IMR-90 (cell line): ENCODE data around the gene BRMS1. TPM values are rescaled to one million over a fixed set of nuclear protein-coding genes. Genes with fewer than 3 reads are reported as not detected.

ENCODE experiments used
- ATAC-seq: fragments of 200-7000 bp; cut with Tn5 transposase; 2 replicates; pipeline ENCODE4 v1.9.1; 2020; ENCODE audit warnings: low read depth, mild to moderate bottlenecking, moderate library complexity
- BruUV-seq: library from RNA; stranded (reverse); fragments of 400-500 nt; replicated peaks from 2 replicates; lab custom pipeline; 2021; lab: Mats Ljungman, UMichigan
- CTCF ChIA-PET: fragments of 300-600 bp; formaldehyde crosslinking; extraction: SDS; loops from one replicate; lab custom pipeline; 2021; ENCODE audit warnings: antibody characterized with exemption; lab: Yijun Ruan, JAX
- POLR2A ChIA-PET: fragments of 300-600 bp; sonication (Branson Sonifier 250); formaldehyde crosslinking; loops from one replicate; lab custom pipeline; 2022; ENCODE audit warnings: antibody characterized with exemption; ENCODE audit not compliant: unreplicated experiment; lab: Charles Lee
- DNase-seq: peaks from one replicate; pipeline ENCODE4 v3.0.0; 2013
- H2AFZ ChIP-seq: replicated peaks from 2 replicates; pipeline ENCODE3; 2013; ENCODE audit warnings: low read length, mild to moderate bottlenecking; ENCODE audit not compliant: poor library complexity
- H2AK5ac ChIP-seq: 2 replicates; pipeline ENCODE4 v1.6.1; 2013; ENCODE audit warnings: low read depth, low read length, inconsistent platforms
- H2AK9ac ChIP-seq: replicated peaks from 2 replicates; pipeline ENCODE3; 2013; ENCODE audit warnings: mild to moderate bottlenecking, low read depth, low read length, moderate library complexity; ENCODE audit not compliant: poor library complexity
- H2BK120ac ChIP-seq: 2 replicates; pipeline ENCODE4 v1.6.1; 2013; ENCODE audit warnings: low read depth, low read length, inconsistent platforms
- H2BK15ac ChIP-seq: 3 replicates; pipeline ENCODE4 v1.6.1; 2013; ENCODE audit warnings: low read depth, low read length, inconsistent platforms
- H2BK20ac ChIP-seq: 2 replicates; pipeline ENCODE4 v1.6.1; 2013; ENCODE audit warnings: low read depth, mild to moderate bottlenecking, inconsistent platforms, low read length, moderate library complexity
- H2BK5ac ChIP-seq: 2 replicates; pipeline ENCODE4 v1.6.1; 2013; ENCODE audit warnings: mild to moderate bottlenecking, low read depth, low read length, inconsistent platforms; ENCODE audit not compliant: poor library complexity, severe bottlenecking
- H3K14ac ChIP-seq: replicated peaks from 2 replicates; pipeline ENCODE4 v1.6.1; 2013; ENCODE audit warnings: low read depth, low read length, inconsistent platforms
- H3K18ac ChIP-seq: 2 replicates; pipeline ENCODE4 v1.6.1; 2013; ENCODE audit warnings: low read depth, low read length, control low read depth
- H3K23ac ChIP-seq: 2 replicates; pipeline ENCODE4 v1.6.1; 2013; ENCODE audit warnings: low read depth, low read length, inconsistent platforms
- H3K27ac ChIP-seq: 2 replicates; pipeline ENCODE4 v1.5.1; 2013; ENCODE audit warnings: mild to moderate bottlenecking, control low read depth, low read length; ENCODE audit not compliant: insufficient read depth
- H3K27me3 ChIP-seq: 2 replicates; pipeline ENCODE4 v1.6.1; 2013; ENCODE audit warnings: low read length; ENCODE audit not compliant: control insufficient read depth, insufficient read depth
- H3K36me3 ChIP-seq: 2 replicates; pipeline ENCODE4 v1.6.1; 2013; ENCODE audit warnings: low read length, mixed read lengths; ENCODE audit not compliant: control insufficient read depth, insufficient read depth
- H3K4ac ChIP-seq: 2 replicates; pipeline ENCODE4 v1.6.1; 2013; ENCODE audit warnings: low read depth, low read length, inconsistent platforms
- H3K4me1 ChIP-seq: 2 replicates; pipeline ENCODE4 v1.6.1; 2013; ENCODE audit warnings: low read length, mixed read lengths; ENCODE audit not compliant: control insufficient read depth, insufficient read depth
- H3K4me2 ChIP-seq: 2 replicates; pipeline ENCODE4 v1.6.1; 2013; ENCODE audit warnings: low read depth, mild to moderate bottlenecking, control low read depth, low read length, moderate library complexity
- H3K4me3 ChIP-seq: 2 replicates; pipeline ENCODE4 v1.5.1; 2013; ENCODE audit warnings: low read depth, mild to moderate bottlenecking, control low read depth, low read length, moderate library complexity; ENCODE audit not compliant: insufficient read depth
- H3K56ac ChIP-seq: 2 replicates; pipeline ENCODE4 v1.6.1; 2013; ENCODE audit warnings: low read length, inconsistent platforms; ENCODE audit not compliant: insufficient read depth; ENCODE audit errors: extremely low read depth
- H3K79me1 ChIP-seq, 2 experiments: 2 replicates each; pipeline ENCODE4 v1.6.1; 2013; ENCODE audit warnings: low read length in 2 of 2, inconsistent platforms in 1 of 2, low read depth in 1 of 2
- H3K9ac ChIP-seq: 2 replicates; pipeline ENCODE4 v1.6.1; 2013; ENCODE audit warnings: low read depth, low read length, control low read depth
- H3K9me1 ChIP-seq: 2 replicates; pipeline ENCODE4 v1.6.1; 2013; ENCODE audit warnings: low read length, inconsistent platforms; ENCODE audit not compliant: insufficient read depth
- H3K9me3 ChIP-seq: 2 replicates; pipeline ENCODE4 v1.6.1; 2013; ENCODE audit warnings: low read length; ENCODE audit not compliant: control insufficient read depth, insufficient read depth
- H4K20me1 ChIP-seq: 2 replicates; pipeline ENCODE4 v1.6.1; 2013; ENCODE audit warnings: low read length, inconsistent platforms; ENCODE audit not compliant: insufficient read depth
- H4K5ac ChIP-seq: 2 replicates; pipeline ENCODE4 v1.6.1; 2013; ENCODE audit warnings: mild to moderate bottlenecking, low read depth, low read length, control low read depth
- H4K8ac ChIP-seq, 2 experiments: 2 replicates each; pipeline ENCODE4 v1.6.1; 2013; ENCODE audit warnings: low read depth in 2 of 2, low read length in 2 of 2, control low read depth in 1 of 2, inconsistent platforms in 1 of 2
- H4K91ac ChIP-seq: 2 replicates; pipeline ENCODE4 v1.6.1; 2013; ENCODE audit warnings: low read depth, low read length, inconsistent platforms; ENCODE audit not compliant: insufficient read depth
- MAZ ChIP-seq: IDR thresholded peaks from 2 replicates; pipeline ENCODE4 v1.6.1; 2012; ENCODE audit warnings: low read depth, mild to moderate bottlenecking, low read length, improper control_type of control experiment, moderate library complexity, borderline replicate concordance
- MXI1 ChIP-seq: IDR thresholded peaks from 2 replicates; pipeline ENCODE4 v1.6.1; 2012; ENCODE audit warnings: low read depth, mild to moderate bottlenecking, low read length, moderate library complexity, borderline replicate concordance
- POLR2A ChIP-seq: IDR thresholded peaks from 2 replicates; pipeline ENCODE4 v1.6.1; 2012; ENCODE audit warnings: mild to moderate bottlenecking, low read depth, low read length
- WGBS, 2 experiments: methylation state at CpG; one replicate each; pipeline versions ENCODE4 v1.1.5 to v1.1.7; 2013; ENCODE audit warnings: missing lambda C conversion rate in 2 of 2; ENCODE audit not compliant: insufficient read length in 1 of 2; ENCODE audit errors: extremely low coverage in 2 of 2; 5-methylcytosine and 5-hydroxymethylcytosine counted together
- dilution Hi-C: fragments of 300-500 bp; cut with HindIII; formaldehyde crosslinking; loops from one replicate; pipeline ENCODE4 v1.14.3; 2018; ENCODE audit warnings: low sequenced_read_pairs; ENCODE audit not compliant: unreplicated experiment
- in situ Hi-C: fragments of 300-500 bp; cut with MboI; formaldehyde crosslinking; loops from 3 replicates; pipeline ENCODE4 v1.14.3; 2019; ENCODE audit warnings: low sequenced_read_pairs, inconsistent platforms, mixed read lengths
- intact Hi-C: fragments of 100-400 bp; cut with micrococcal nuclease; formaldehyde crosslinking; loops from 2 replicates; pipeline ENCODE4 v1.10.0; 2022
- polyA plus RNA-seq, 3 experiments: library from polyadenylated mRNA; depleted of rRNA; stranded (reverse); fragments of >200 nt; gene quantifications; 2 replicates each; pipeline ENCODE4 v1.2.3, GENCODE V29; 2012; ENCODE audit warnings: low replicate concordance in 1 of 3
- total RNA-seq: library from RNA; depleted of rRNA; stranded (reverse); fragments of >200 nt; gene quantifications from 2 replicates; pipeline ENCODE4 v1.2.3, GENCODE V29; 2012

BRMS1 gene
- total and polyA plus RNA-seq, 2 of the 4 experiments (the other 2 are of a cell fraction): 48.3 to 57.9 TPM

DNA sequence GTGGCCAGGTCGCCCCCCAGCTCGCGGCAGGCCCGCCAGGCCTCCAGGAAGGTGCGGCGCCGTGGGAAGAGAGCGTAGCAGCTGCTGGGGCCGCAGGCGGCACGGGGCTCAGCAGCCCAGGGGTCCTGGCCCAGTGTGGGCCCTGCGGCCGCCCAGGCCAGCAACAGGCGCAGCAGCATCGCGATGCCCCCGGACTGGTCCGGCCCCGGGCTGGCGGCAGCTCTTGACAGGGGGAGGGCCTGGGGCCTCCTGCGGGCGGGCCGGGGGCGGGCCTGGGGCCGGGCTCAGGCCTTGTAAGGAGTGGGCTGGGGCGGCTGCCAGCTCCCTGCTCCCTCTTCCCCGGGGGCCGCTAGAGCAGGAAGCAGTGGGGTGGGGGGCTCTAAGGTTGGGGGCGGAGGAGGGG lies 28.1 kb downstream of the BRMS1 start, which contains the start of gene CD248:
CD248 (minus strand) TSS at position 196 of the 403 bp plus-strand sequence; CDS start at position 179, 17 bp downstream.
- Histone ChIP-seq H2BK15ac (peak within 1 kb of the TSS; percentile 94; the same call in 2 of the 3 replicates), H3K4ac (peak within 1 kb of the TSS; percentile 100), H3K4me3 (peak within 1 kb of the TSS; percentile 72), H3K27me3 (no peaks in the 10 kb centered on the region), H3K36me3 (no peaks in the 10 kb centered on the region), H4K8ac (peak within 1 kb of the TSS; percentile 85 to 99), H3K9me3 (no peaks in the 10 kb centered on the region), H3K18ac (peak within 1 kb of the TSS; percentile 97), H2AK9ac (peak within 1 kb of the TSS; percentile 93), H2BK5ac (peak within 1 kb of the TSS; percentile 100), H3K79me1 (peaks cover 0 to 42% of the 10 kb centered on the region in 2 experiments; a peak in 2 of 4 replicates), H3K9me1 (peaks cover 11% of the 10 kb centered on the region), H3K9ac (peak within 1 kb of the TSS; percentile 95), H3K56ac (peak within 1 kb of the TSS; percentile 98), H3K4me2 (peak within 1 kb of the TSS; percentile 85), H3K14ac (peak within 1 kb of the TSS; percentile 100), H4K91ac (peak within 1 kb of the TSS; percentile 99), H2BK20ac (peak within 1 kb of the TSS; percentile 100), H2BK120ac (peak within 1 kb of the TSS; percentile 100), H4K5ac (peak within 1 kb of the TSS; percentile 97), H2AK5ac (peak within 1 kb of the TSS; percentile 100), H2AFZ (peak within 1 kb of the TSS; percentile 89), H3K27ac (peak within 1 kb of the TSS; percentile 100), H3K23ac (peak within 1 kb of the TSS; percentile 100), H3K4me1 (peaks cover 32% of the 10 kb centered on the region), H4K20me1 (peaks cover 39% of the 10 kb centered on the region)
- ATAC-seq (peak; percentile 51), DNase-seq (peak; percentile 78)
- in situ Hi-C loops: no loop called here
- TF ChIP-seq POLR2A (peak; percentile 89), MXI1 (no peak), MAZ (0 out of 2 replicates have a peak, but pooled peaks have one; percentile 10)
- dilution Hi-C loops: no loop called here
- no TSS peak for BruUV-seq
- POLR2A ChIA-PET: interaction anchor here (0.7 to 1.2 kb wide), 5 partner anchors 10 to 28 kb away, joined by 3 to 16 read pairs (median 5); partner anchors contain the start of genes RIN1 and YIF1A
- intact Hi-C loops: no loop called here
- CTCF ChIA-PET: no interaction called here
- WGBS, 2 experiments: 2% methylated on average over 10 of the region's 29 CpGs; no CpG with 5 or more reads in 1 of the 2 experiments
